ENCODE measurements around the gene BIRC5.

Gene BIRC5

GRCh38 chr17:78272914-78273258 is 58.8 kb downstream of the BIRC5 start:
- no peak for DNase-seq (ENCODE audit: low read depth, low spot score)

- no peak for DNase-seq (ENCODE audit: low read depth, low spot score)
Measured at GRCh38 chr17:78273813-78274212, 59.8 kb downstream of the BIRC5 start.

All from brain pericyte (primary cell).